ENCODE results near the gene LSM14A.

GRCh38 chr19:34254046-34254697 is 81.9 kb downstream of the LSM14A start, which contains the start of gene GARRE1:
- no peak for TF ChIP-seq HMGA2 (CRISPR knock-in tag; IDR thresholded peaks at IDR 0.05)
- no peak for TF ChIP-seq MAX (CRISPR knock-in tag; IDR thresholded peaks at IDR 0.05)
- TF ChIP-seq CTCF (IDR thresholded peaks at IDR 0.05) = no peak
- no peak for TF ChIP-seq E2F4 (CRISPR knock-in tag; IDR thresholded peaks at IDR 0.05; ENCODE audit: borderline replicate concordance, low read depth)
- no peak for TF ChIP-seq JUN (CRISPR knock-in tag; IDR thresholded peaks at IDR 0.05)
- no peak for TF ChIP-seq RELA (CRISPR knock-in tag; IDR thresholded peaks at IDR 0.05; ENCODE audit: borderline replicate concordance)
- no peak for TF ChIP-seq ZNF121 (CRISPR knock-in tag; IDR thresholded peaks at IDR 0.05)
- no peak for TF ChIP-seq FOXP1 (CRISPR knock-in tag; IDR thresholded peaks at IDR 0.05; ENCODE audit: borderline replicate concordance)
